Measurements from ENCODE around the gene SPPL2C.

Gene SPPL2C

DNA sequence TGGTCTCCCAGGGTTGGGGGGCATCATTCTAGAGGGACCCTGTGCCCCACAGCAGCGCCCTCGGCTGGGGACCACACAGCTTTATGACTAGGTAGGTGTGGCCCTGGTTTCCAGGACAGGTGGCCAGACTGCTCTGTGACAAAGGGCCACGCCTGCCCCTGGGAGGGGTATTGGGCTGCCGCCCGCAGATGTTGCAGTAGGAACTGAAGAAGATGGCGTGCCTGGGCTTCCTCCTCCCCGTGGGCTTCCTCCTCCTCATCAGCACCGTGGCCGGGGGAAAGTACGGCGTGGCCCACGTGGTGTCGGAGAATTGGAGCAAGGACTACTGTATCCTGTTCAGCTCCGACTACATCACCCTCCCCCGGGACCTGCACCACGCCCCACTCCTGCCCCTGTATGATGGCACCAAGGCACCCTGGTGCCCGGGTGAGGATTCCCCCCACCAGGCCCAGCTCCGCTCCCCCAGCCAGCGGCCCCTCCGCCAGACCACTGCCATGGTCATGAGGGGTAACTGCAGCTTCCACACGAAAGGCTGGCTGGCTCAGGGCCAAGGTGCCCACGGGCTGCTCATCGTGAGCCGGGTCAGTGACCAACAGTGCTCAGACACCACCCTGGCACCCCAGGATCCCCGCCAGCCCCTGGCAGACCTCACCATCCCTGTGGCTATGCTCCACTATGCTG, at the start of gene SPPL2C:
Gene SPPL2C (plus strand): TSS at position 187 of the 681 bp plus-strand sequence. CDS start 26 bp downstream, at position 213.
- no peak for DNase-seq

DNA sequence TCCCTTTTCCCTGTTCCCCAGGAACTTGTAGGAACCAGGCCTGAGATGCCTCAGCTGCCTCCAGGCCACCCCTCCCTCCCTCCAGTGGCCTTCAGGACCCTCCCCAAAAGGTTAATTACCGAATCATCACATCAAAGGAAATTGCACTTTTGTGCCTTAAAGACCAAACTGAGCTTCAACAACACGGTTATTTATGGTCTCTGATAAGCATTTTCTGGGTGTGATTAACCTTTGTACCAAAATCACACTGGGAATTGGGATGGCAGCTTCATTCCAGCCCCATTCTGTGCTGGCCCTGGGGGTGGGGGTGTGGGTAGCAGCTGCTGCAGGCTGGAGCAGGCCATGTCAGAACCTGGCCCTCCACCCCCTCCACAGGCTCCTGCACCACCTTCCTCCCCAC, 43.9 kb upstream of the SPPL2C start:
- DNase-seq, result no peak

- peak in 1 of 14 donors; percentile 54 for DNase-seq
Measured at GRCh38 chr17:45801421-45801820, 43.3 kb upstream of the SPPL2C start.

- DNase-seq, result no peak
Measured at GRCh38 chr17:45808845-45809244, 35.8 kb upstream of the SPPL2C start.

DNA sequence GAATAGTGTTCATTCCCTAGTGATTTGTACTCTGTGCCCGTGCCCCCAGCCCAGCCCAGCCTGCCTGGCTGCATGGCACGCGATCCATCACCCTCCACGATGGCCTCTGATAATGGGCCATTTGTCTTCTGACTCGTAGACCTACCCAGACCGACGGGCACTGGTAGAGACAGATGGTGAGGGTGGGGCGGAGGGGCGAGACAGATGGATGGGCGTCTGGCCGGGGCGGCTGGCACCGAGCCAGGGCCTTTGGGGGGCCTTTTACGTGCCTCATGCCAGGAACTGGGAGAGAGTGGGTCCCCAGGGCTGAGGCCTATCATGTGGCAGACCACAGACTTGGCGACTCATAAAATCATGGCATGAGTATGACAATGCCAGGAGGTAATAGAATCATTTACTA, 35.2 kb upstream of the SPPL2C start:
- DNase-seq, result peak in 1 of 14 donors; percentile 35

DNA sequence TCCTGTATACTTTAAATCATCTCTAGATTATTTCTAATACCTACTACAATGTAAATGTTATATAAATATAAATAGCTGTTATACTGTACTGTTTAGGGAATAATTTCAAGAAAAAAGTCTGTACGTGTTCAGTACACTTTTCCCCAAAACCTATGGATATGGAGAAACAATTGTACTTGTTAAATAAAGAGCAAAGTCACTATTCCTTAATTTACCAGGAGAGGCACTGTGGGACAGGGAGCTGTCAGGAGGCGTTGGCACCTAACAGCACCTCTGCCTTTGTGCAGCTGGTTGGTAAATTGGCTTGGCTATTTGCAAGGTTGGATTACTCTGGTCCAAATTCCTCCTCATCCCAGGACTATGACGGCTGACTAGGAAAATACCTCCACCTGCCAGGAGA, 32.6 kb upstream of the SPPL2C start:
- DNase-seq, result peak in 1 of 14 donors; percentile 29

GRCh38 chr17:45813048-45813725, 31.5 kb upstream of the SPPL2C start:
- DNase-seq, result peak in 4 of 14 donors; percentile 7 to 26 (median 20)

GRCh38 chr17:45814622-45815606, 29.8 kb upstream of the SPPL2C start:
- peak in 9 of 14 donors; percentile 16 to 96 (median 35) for DNase-seq

GRCh38 chr17:45815752-45816151, 28.9 kb upstream of the SPPL2C start:
- no peak for DNase-seq

DNA sequence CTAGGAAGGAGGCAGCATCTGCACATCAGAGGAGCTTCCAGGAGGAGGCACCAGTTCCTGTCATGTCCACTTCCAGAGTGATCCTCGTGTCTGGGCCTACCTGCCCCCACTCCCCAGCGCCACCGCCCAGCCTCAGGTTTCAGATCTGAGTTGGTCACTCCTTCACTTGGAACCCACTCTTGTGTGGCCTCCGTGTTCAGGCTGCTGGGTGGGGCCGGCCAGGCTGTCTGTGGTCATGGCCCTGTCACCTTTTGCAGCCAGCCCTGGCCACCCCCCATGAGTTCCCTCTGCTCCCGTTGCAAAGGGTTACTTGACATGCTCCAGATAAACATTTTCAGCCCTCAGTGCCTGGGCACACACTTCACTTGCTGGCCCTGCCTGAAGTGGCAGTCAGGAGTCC, 26.6 kb upstream of the SPPL2C start:
- no peak for DNase-seq

GRCh38 chr17:45818699-45819098, 26.0 kb upstream of the SPPL2C start:
- DNase-seq, result peak in 1 of 14 donors; percentile 37

DNA sequence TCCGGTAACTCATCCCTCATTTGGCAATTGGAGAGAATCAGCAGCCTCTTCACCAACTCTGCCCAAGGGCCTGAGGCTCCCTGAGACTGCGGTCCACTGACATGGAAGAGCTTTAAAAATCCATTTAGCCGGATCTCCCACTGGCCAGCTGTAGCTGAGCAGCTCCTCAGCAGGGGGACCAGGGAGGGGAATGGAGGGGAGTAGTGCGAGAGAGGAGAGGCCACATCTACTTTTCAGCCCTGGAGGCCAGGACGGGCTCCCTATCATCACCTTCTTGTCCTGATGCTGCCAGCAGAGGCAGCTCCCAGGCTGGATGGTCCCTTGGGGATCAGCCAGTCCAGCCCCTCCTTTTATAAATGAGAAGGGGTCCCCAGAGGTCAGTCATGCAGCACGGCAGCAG, 25.0 kb upstream of the SPPL2C start:
- DNase-seq, result no peak

GRCh38 chr17:45820052-45820780, 24.5 kb upstream of the SPPL2C start:
- DNase-seq, result peak in 1 of 14 donors; percentile 84

GRCh38 chr17:45821147-45821546, 23.5 kb upstream of the SPPL2C start:
- no peak for DNase-seq

DNA sequence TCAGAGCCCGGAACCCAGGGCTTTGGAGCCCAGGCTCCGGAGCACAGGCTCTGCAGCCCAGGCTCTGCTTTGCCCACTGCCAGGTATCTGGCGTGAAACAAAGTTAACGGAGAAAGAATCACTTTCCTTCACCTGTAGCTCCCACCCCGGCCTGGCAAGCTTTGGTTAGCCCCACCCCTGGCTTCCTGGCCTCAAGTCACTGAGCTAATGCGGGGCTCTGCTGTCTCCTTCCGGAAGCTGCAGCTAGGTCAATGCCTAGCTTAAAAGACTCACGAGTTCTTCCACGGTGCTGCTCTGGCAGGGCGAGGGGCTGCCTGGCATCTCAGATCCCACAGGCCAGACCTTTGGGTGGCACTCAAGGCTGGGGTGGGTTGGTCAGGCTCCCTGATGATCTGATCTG, 21.1 kb upstream of the SPPL2C start:
- no peak for DNase-seq

DNA sequence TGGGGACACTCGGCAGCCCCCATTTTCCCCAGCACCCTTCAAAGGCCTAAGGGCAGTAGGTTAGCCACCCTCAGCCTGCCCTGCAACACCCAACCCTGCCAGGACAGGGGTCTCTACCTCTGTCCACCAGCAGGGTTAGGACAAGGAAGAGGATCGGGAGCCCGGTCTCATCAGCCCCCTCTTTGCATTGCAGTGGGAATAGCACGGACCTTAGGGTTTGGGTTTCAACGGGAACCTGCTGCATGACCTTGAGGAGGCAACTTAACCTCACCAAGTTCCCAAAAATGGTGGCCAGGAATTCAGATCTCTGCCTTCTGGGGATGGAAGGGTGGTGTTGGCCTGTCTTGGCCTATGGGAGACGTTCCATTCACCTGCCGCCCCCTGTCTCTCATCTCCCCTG, 20.2 kb upstream of the SPPL2C start:
- DNase-seq, result no peak

DNA sequence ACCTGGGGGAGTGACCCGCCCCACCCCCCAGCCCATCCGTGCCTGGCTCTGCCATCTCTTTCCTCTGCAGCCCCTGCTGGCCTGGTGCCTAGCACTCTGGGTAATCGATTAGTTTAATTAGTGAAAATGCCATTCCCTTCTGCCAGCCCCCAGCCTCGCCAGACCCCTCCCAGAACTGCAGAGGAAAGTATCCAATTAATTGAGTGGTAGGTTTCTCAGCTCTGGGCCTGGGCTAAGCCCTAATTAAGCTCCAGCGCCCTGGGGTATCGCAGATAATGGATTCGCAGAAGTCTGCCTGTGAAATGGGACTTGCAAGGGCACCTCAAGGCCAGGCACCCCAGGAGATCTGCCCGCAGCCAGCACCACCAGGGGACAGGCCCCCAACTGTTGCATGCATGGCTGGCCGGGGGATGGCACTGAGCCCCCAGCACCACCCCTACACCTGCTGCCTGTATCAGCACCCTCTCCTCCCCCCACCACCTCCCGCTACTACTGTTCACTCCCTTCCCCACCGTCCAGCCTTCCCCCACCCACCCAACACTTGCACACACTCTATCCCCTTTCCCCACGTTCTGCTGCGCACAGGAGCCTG, 19.7 kb upstream of the SPPL2C start:
- DNase-seq, result no peak

DNA sequence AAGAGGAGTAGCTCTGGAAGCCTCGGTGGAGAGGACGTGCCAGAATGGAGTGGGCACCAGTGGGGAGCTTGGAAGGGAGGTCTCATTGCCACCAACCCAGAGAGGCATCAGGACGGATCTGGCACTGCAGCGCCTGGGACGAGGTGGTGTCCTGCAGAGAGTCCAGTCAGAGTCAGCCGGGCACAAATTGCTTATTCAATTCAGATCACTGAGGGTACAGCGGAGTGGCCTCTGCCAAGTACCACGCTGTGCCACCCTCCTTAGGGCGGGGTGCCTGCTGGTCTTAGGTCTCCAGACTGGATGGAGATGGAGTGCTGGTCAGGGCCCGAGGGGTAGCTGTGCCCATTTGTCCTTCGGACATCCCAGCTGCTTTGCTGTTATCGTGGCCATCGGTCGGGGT, 18.9 kb upstream of the SPPL2C start:
- DNase-seq, result peak in 8 of 14 donors; percentile 26 to 58 (median 46)

- peak in 1 of 14 donors; percentile 2 for DNase-seq
Measured at GRCh38 chr17:45826919-45827588, 17.6 kb upstream of the SPPL2C start.

DNA sequence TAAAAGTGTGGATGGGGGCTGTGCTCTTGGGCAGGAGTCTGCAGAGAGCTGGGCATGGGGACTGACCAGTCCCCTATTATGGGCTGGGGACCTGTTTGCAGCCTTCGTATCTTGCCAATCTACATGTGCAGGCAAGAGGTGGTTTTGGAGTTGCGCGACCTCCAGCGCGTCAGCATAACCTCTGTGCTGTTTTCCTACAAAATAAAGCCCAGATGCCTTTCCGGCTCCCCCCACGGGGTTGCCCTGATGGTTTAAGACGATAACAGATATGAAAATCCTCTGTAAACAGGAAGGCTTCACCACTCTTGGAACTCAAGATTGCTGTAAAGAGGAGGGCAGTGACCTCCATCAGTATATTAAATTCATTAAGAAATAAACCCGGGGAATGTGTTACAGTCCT, 16.5 kb upstream of the SPPL2C start:
- DNase-seq, result no peak

DNA sequence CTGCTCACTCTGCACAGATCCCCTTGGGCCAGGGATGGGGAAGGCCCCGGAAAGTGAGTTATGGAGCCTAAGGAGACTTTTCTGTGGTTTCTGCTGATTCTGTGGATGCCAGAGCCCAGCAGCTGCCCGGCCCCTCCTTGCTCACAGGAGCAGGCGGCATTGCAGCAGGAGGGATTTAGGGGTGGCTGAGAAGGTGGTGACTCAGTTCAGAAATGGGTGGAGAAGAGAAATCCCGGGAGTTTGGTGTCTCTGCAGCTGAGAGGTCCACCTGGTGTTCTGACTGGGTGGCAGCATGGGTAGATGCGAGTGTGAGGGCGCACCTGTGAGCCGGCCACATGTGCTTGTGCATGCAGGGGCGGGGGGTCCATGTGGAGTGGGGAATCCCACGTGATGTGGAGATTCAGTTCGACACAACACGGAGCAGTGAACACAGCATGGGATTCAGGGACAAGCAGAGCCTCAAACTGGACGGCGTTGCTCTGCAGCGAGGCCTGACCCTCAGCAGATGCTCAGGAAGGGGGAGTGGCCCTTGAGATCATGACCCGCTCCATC, 16.0 kb upstream of the SPPL2C start:
- no peak for DNase-seq

Measured in C1 segment of cervical spinal cord (tissue), 14 donors.